GM10266 (cell line): ENCODE measurements around the gene LDHAL6B.

ENCODE experiments used
- DNase-seq: peaks from one replicate; pipeline ENCODE4 v3.0.0; 2012; ENCODE audit errors: extremely low spot score
- TF ChIP-seq, protein P1 (sequence below): IDR thresholded peaks from 2 replicates; pipeline ENCODE4 v1.5.1; 2012; ENCODE audit warnings: mild to moderate bottlenecking, low read depth; ENCODE audit not compliant: control insufficient read depth, insufficient read depth; ENCODE audit errors: missing control alignments

Gene LDHAL6B

GRCh38 chr15:59230531-59231055, 23.9 kb downstream of the LDHAL6B start:
- DNase-seq, result no peak
- TF ChIP-seq, protein P1, sequence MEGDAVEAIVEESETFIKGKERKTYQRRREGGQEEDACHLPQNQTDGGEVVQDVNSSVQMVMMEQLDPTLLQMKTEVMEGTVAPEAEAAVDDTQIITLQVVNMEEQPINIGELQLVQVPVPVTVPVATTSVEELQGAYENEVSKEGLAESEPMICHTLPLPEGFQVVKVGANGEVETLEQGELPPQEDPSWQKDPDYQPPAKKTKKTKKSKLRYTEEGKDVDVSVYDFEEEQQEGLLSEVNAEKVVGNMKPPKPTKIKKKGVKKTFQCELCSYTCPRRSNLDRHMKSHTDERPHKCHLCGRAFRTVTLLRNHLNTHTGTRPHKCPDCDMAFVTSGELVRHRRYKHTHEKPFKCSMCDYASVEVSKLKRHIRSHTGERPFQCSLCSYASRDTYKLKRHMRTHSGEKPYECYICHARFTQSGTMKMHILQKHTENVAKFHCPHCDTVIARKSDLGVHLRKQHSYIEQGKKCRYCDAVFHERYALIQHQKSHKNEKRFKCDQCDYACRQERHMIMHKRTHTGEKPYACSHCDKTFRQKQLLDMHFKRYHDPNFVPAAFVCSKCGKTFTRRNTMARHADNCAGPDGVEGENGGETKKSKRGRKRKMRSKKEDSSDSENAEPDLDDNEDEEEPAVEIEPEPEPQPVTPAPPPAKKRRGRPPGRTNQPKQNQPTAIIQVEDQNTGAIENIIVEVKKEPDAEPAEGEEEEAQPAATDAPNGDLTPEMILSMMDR, result no peak

- TF ChIP-seq, protein P1, result no peak
- DNase-seq, result no peak
These were observed 25.8 kb downstream of the LDHAL6B start for GRCh38 chr15:59232476-59232875.

- DNase-seq, result no peak
- TF ChIP-seq, protein P1, result no peak
These were observed 29.8 kb downstream of the LDHAL6B start for GRCh38 chr15:59236394-59236793.

DNA sequence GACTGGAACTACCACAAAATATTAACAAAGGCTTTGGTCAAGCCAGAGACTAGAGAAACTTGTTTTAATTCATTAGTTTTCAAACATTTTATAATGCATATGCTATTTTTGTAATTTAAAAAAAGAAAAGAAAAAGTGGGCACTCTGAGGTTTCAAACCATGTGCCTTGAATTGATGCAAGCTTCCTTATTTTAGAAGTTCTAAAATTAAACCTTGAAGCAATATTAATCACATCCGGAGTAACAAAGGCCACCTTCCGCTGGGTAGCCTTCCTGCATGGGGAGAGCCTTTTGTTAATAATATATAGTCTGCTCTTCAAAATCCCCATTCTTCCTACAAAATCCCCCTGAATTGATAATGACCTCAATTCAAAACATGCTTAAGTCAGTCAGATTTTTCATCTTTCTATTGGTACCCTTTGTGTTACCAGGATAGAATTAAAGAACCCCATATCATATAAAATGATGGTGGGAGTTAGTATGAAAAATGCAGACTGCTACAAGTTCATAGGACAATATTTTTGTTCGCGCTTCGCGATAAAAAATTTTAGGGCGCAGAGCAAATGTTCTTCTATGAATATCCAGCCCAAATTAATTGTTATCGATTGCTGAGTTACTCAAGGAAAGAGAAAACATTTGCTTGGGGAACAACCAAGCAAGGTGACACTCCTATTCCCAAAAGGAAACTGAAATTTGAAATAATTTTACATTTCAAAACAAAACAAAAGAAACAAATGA, 30.6 kb downstream of the LDHAL6B start:
- peak; percentile 49 for DNase-seq

DNA sequence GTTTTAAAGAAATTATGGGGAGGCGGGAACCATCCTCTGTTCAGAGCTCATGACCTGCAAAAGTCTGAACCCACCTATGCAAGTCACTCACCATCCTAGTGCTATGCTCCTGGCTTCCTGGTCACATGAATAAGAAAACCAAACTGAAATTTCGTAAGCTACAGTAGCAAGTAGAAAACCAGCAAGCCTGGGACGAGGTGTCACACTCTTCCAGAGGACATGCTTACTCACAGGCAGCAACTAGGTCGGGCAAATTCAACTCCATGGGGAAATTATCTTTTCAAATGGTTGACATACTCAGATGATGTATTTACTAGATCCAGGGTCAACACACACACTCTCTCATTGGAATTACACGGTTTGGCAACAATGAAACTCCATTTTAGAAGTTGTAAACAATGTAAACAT, 31.3 kb downstream of the LDHAL6B start:
- TF ChIP-seq, protein P1, result no peak
- no peak for DNase-seq

More for the DNA sequence above, 30.6 kb downstream of the LDHAL6B start:
- TF ChIP-seq, protein P1, result no peak

- TF ChIP-seq, protein P1, result no peak
- DNase-seq, result no peak
These were observed 33.4 kb downstream of the LDHAL6B start for GRCh38 chr15:59240036-59240435.

GRCh38 chr15:59242649-59243048, 36.0 kb downstream of the LDHAL6B start:
- DNase-seq, result no peak
- TF ChIP-seq, protein P1, result no peak
